HL-60 (cell line): ENCODE data around the gene PCSK5.

Source experiments
- DNase-seq, 2 experiments: peaks; one replicate each; pipeline ENCODE4 v3.0.0-alpha.2; 2010 to 2020; ENCODE audit warnings: low read depth in 1 of 2, low spot score in 1 of 2
- H3K27ac ChIP-seq: fragments of 250-450 bp; sonication (Bioruptor Pico); replicated peaks from 2 replicates; pipeline ENCODE4 v1.5.1; 2020; ENCODE audit warnings: mild to moderate bottlenecking, moderate library complexity
- H3K27me3 ChIP-seq: fragments of 250-450 bp; sonication (Bioruptor Pico); 2 replicates; pipeline ENCODE4 v1.5.1; 2021; ENCODE audit warnings: mild to moderate bottlenecking, moderate library complexity; ENCODE audit not compliant: insufficient read depth, poor library complexity, severe bottlenecking
- H3K4me3 ChIP-seq: replicated peaks from 2 replicates; pipeline ENCODE4 v1.5.1; 2011; ENCODE audit warnings: mild to moderate bottlenecking, control low read depth, low read length; ENCODE audit not compliant: insufficient read depth
- GABPA ChIP-seq: IDR thresholded peaks from 2 replicates; pipeline ENCODE4 v1.6.1; 2012; ENCODE audit warnings: low read depth
- POLR2AphosphoS5 ChIP-seq: IDR thresholded peaks from 2 replicates; pipeline ENCODE4 v1.6.1; 2012; ENCODE audit warnings: low read depth
- REST ChIP-seq: IDR thresholded peaks from 2 replicates; pipeline ENCODE4 v1.6.1; 2012; ENCODE audit warnings: low read depth; ENCODE audit not compliant: insufficient replicate concordance
- SPI1 ChIP-seq: IDR thresholded peaks from 2 replicates; pipeline ENCODE4 v1.6.1; 2012; ENCODE audit warnings: low read depth, mild to moderate bottlenecking, borderline replicate concordance
- TF ChIP-seq, protein P1 (sequence below): IDR thresholded peaks from one replicate; pipeline ENCODE4 v1.5.1; 2011; ENCODE audit warnings: low read length, control low read depth, inconsistent platforms; ENCODE audit not compliant: insufficient read depth

The PCSK5 gene

DNA sequence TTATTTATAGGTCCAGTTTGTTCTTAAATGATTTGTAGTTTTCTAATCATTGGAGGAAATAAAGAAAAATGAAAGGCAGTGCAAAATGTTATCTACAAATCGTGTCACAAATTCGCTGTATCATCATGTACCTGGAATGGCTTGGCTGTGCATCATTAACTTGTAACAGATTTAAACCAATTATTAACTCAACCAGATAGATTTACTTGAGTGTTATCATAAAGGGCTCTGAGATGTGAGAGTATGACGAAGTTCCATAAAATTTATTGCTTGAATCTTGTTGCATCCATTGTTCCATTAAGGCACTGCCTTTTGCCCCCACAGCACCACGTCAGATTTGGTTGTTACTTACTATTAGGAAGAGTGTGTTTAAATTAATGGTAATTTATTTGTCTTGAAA lies 23.5 kb downstream of the PCSK5 start:
- DNase-seq, result no peak
- no peak overlapping the region for H3K27ac ChIP-seq
- no peaks in the 10 kb centered on the region for H3K27me3 ChIP-seq
- no peak for TF ChIP-seq GABPA
- TF ChIP-seq POLR2AphosphoS5, result no peak
- no peak overlapping the region for H3K4me3 ChIP-seq

DNA sequence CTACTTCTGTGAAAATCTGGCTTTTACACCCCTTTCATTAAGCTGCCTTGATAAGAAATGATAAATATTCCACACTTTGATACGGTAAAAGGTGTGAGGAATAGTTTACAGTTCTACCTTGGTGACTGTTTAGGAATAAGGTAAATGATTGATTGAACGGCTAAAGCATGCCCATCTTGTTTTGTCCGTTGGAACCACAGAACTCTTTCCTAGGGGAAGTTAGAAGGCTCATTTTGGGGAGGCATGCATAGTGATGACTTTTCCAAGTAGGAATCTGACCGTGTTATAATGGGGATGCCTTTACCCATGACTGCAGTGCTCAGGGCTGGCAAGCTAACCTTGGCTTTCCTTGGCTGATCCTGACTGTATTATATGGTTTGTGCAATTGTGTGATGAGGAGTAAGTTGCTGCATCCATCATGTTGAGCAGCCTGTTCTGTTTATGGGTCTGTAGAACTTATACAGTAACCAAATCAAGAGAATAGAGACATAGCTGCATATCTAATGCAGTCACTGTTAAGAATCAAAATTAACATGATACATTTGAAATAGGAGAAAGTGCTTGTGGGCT lies 24.5 kb downstream of the PCSK5 start:
- Histone ChIP-seq H3K27me3 (no peaks in the 10 kb centered on the region), H3K27ac (no peak overlapping the region), H3K4me3 (no peak overlapping the region)
- DNase-seq, result no peak
- TF ChIP-seq SPI1 (no peak), GABPA (no peak), POLR2AphosphoS5 (no peak), REST (no peak)
- TF ChIP-seq, protein P1, sequence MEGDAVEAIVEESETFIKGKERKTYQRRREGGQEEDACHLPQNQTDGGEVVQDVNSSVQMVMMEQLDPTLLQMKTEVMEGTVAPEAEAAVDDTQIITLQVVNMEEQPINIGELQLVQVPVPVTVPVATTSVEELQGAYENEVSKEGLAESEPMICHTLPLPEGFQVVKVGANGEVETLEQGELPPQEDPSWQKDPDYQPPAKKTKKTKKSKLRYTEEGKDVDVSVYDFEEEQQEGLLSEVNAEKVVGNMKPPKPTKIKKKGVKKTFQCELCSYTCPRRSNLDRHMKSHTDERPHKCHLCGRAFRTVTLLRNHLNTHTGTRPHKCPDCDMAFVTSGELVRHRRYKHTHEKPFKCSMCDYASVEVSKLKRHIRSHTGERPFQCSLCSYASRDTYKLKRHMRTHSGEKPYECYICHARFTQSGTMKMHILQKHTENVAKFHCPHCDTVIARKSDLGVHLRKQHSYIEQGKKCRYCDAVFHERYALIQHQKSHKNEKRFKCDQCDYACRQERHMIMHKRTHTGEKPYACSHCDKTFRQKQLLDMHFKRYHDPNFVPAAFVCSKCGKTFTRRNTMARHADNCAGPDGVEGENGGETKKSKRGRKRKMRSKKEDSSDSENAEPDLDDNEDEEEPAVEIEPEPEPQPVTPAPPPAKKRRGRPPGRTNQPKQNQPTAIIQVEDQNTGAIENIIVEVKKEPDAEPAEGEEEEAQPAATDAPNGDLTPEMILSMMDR, result no peak

DNA sequence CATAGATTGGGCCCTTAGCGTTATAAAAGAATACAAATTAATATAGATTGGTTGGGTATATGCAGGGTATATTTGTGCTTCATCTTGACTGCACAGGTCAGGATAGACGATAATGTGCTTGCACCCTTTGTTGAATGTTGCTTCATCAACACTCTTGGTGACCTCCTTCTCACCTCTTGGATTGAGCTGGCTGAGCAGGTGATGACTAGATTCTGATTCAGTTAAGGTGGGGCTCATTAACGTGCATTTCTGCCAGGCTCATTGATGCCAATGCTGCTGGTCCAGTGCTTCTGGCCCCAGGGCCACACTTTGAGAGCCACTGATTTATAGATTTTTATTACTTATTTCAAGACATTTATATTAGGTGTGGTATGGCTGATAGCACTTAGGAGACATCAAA lies 27.7 kb downstream of the PCSK5 start:
- H3K4me3 ChIP-seq, result no peak overlapping the region
- no peak for DNase-seq

More for the DNA sequence above, 27.7 kb downstream of the PCSK5 start:
- TF ChIP-seq REST, result no peak
- no peak for TF ChIP-seq SPI1
- no peak for TF ChIP-seq GABPA
- TF ChIP-seq, protein P1, result no peak
- no peak for TF ChIP-seq POLR2AphosphoS5
- no peak overlapping the region for H3K27ac ChIP-seq
- no peaks in the 10 kb centered on the region for H3K27me3 ChIP-seq
